GM06990 (cell line): ENCODE results near the gene S1PR5.

Source experiments
- DNase-seq: peaks from one replicate; pipeline ENCODE4 v3.0.0-alpha.2; 2011; ENCODE audit not compliant: insufficient read length; ENCODE audit errors: extremely low read depth
- H3K27me3 ChIP-seq: replicated peaks from 2 replicates; pipeline ENCODE4 v1.6.0; 2011; ENCODE audit warnings: low read length; ENCODE audit not compliant: control insufficient read depth, insufficient read depth
- H3K36me3 ChIP-seq: 2 replicates; pipeline ENCODE4 v1.5.1; 2011; ENCODE audit warnings: low read length; ENCODE audit not compliant: control insufficient read depth, insufficient read depth
- H3K4me3 ChIP-seq: replicated peaks from 2 replicates; pipeline ENCODE4 v1.5.1; 2011; ENCODE audit warnings: low read depth, mild to moderate bottlenecking, control low read depth, low read length
- TF ChIP-seq, protein P1 (sequence below): IDR thresholded peaks from 2 replicates; pipeline ENCODE4 v1.5.1; 2011; ENCODE audit warnings: low read length, control low read depth, mild to moderate bottlenecking, inconsistent platforms; ENCODE audit not compliant: insufficient read depth, poor library complexity, severe bottlenecking

Gene S1PR5

DNA sequence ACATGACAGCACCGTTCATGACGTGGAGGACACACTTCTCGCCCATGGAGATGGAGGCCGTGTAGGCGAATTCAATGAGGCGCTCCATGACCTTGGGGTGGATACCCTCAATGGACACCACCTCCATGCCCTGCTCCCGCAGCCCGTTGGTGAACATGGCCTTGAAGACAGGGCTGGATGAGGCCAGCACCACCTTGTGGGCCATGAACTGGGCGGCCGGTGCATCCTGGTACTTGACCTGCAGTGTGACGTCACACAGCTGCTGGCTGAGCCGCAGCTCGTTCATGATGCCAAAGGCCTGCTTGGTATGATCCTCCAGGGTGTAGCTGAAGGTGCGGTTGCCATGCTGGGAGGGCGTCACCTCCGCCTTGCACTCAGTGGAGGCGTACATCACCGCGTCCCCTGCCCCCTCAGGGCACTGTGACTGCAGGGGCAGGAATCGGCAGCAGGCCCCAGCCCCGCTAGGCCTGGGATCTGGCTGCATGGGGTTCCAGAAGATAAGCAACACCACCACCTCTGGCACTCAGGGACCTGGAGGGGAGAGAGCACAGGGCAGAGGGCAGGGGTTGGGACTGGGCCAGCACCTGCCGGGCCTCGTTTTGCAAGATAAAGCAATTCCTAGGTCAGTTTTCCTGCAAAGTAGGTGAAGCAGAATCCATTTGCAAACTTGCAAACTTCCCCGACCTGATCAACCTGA, 17.5 kb downstream of the S1PR5 start:
- Histone ChIP-seq H3K36me3 (peaks cover 15% of the 10 kb centered on the region), H3K4me3 (no peak overlapping the region), H3K27me3 (no peaks in the 10 kb centered on the region)
- no peak for DNase-seq
- TF ChIP-seq, protein P1, sequence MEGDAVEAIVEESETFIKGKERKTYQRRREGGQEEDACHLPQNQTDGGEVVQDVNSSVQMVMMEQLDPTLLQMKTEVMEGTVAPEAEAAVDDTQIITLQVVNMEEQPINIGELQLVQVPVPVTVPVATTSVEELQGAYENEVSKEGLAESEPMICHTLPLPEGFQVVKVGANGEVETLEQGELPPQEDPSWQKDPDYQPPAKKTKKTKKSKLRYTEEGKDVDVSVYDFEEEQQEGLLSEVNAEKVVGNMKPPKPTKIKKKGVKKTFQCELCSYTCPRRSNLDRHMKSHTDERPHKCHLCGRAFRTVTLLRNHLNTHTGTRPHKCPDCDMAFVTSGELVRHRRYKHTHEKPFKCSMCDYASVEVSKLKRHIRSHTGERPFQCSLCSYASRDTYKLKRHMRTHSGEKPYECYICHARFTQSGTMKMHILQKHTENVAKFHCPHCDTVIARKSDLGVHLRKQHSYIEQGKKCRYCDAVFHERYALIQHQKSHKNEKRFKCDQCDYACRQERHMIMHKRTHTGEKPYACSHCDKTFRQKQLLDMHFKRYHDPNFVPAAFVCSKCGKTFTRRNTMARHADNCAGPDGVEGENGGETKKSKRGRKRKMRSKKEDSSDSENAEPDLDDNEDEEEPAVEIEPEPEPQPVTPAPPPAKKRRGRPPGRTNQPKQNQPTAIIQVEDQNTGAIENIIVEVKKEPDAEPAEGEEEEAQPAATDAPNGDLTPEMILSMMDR = no peak

DNA sequence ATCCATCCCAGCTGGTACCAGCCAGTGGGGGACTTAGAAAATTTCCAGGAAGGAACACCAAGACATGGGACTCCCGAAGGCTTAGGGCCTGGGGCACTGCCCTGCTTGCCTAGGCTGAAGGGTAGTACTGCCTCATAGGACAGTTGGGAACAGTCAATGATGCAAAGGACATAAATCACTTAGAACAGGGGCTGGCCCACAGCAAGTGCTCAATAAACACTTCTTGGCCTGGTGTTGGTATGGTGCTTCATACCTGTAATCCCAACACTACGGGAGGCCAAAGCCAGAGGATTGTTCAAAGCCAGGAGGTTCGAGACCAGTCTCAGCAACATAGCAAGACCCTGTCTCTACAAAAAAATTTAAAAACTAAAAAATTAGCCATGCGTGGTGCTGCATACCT, 19.9 kb downstream of the S1PR5 start:
- no peak for DNase-seq
- peaks cover 16% of the 10 kb centered on the region for H3K36me3 ChIP-seq
- TF ChIP-seq, protein P1 = no peak
- H3K4me3 ChIP-seq = no peak overlapping the region
- H3K27me3 ChIP-seq = no peaks in the 10 kb centered on the region

DNA sequence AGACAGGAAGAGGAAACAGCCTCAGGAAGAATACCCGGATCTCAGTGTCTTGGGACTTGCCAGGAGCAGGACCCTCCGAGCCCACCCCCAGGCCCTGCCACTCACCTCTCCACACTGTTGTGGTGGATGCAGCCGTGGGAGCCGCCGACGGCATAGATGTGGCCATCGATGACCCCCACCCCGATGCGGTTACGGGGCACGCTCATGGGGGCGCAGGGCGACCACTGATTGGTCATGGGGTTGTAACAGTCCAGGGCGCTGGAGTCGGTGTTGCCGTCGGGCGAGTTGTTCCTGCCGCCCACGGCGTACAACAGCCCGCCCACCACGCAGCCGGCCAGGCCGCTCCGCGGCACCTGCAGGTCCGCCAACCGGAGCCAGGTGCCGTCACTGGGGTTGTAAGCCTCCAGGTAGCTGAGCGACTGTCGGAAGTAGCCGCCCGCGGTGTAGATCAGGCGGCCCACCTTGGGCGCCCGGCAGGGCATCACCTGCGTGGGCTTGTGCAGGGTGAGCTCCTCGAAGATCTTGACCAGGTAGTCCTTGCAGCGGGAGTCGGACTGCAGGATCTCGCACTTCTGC, 25.7 kb downstream of the S1PR5 start:
- H3K36me3 ChIP-seq = peaks cover 21% of the 10 kb centered on the region
- TF ChIP-seq, protein P1 = no peak

DNA sequence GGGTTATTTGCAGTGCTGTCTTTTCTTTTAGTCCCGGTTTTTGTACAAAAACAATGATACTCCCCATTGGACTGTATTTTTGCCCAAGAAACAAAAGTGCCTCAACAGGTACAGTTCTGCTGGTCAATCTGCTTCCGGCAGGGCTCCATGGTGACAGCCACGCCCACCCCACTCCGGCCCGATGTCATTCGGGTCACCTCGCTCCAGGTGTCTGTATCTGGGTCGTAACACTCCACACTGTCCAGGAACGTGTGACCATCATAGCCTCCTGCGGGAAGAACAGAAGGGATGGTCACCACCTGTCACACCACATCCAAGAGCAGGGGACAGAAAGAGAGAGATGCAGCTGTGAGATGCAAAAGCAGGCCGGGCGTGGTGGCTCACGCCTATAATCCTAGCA, 30.7 kb downstream of the S1PR5 start:
- H3K36me3 ChIP-seq = peaks cover 17% of the 10 kb centered on the region
- no peak overlapping the region for H3K4me3 ChIP-seq
- H3K27me3 ChIP-seq = no peaks in the 10 kb centered on the region
- TF ChIP-seq, protein P1 = no peak
- DNase-seq = no peak

More for the DNA sequence above, 25.7 kb downstream of the S1PR5 start:
- no peak overlapping the region for H3K4me3 ChIP-seq
- H3K27me3 ChIP-seq = no peaks in the 10 kb centered on the region
- no peak for DNase-seq

DNA sequence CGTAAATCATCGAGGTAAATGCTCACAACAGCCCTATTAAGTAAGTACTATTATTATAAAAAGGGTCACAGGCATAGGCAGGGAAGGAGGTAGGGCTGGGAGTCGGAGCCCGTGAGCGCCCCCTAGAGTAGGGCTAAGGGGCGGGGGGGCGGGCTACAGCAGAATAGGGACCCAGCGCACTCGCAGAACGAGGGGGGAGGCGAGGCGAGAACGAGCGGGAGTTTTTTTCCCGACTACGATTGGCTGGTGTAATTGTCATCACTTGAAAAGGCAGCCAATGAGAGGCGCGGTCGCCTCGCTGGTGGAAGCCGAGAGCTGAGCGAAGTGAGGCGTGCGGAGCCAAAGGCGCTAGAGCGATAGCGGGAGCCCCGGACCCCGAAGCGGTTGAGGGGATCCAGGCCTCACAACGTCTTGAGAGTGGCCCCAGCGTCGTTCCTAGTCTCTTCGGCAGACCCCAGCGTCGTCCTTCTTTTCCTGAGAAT, 38.3 kb downstream of the S1PR5 start:
- Histone ChIP-seq H3K36me3 (no peaks in the 10 kb centered on the region), H3K27me3 (no peaks in the 10 kb centered on the region), H3K4me3 (no peak overlapping the region)
- TF ChIP-seq, protein P1 = peak; percentile 36
- DNase-seq = peak; percentile 50
